HepG2 (cell line): ENCODE measurements around the gene NGLY1. TPM values are rescaled to one million over a fixed set of nuclear protein-coding genes. Genes with fewer than 3 reads are reported as not detected.

Experiments used
- CREM ChIP-seq, 2 experiments: sonication (generic) in 1 of 2; formaldehyde crosslinking in 1 of 2; IDR thresholded peaks; 2 replicates each; pipeline versions ENCODE4 v1.4.0 to v1.6.1; 2016 to 2020; ENCODE audit warnings: antibody characterized with exemption in 1 of 2, mild to moderate bottlenecking in 1 of 2, missing genetic modification reagents in 1 of 2
- FOXJ3 ChIP-seq: sonication (generic); formaldehyde crosslinking; IDR thresholded peaks from 2 replicates; pipeline ENCODE4 v1.4.0; 2020; ENCODE audit warnings: missing genetic modification reagents, mild to moderate bottlenecking, borderline replicate concordance
- FOXO4 ChIP-seq: sonication (generic); formaldehyde crosslinking; conservative IDR thresholded peaks from 2 replicates; pipeline ENCODE4 v1.8.1; 2023; ENCODE audit warnings: missing genetic modification reagents
- HNRNPH1 ChIP-seq: fragments of 200-400 bp; formaldehyde crosslinking; optimal IDR thresholded peaks from 2 replicates; pipeline ENCODE3; 2017; ENCODE audit warnings: mild to moderate bottlenecking, low read depth, low read length
- LCORL ChIP-seq, 2 experiments: fragments of 450-650 bp in 1 of 2; sonication (generic) in 1 of 2; formaldehyde crosslinking in 1 of 2; IDR thresholded peaks; 2 replicates each; pipeline versions ENCODE4 v1.5.0 to v1.6.1; 2017 to 2020; ENCODE audit warnings: antibody characterized with exemption in 1 of 2, missing genetic modification reagents in 1 of 2
- MEF2D ChIP-seq: sonication (generic); formaldehyde crosslinking; IDR thresholded peaks from 2 replicates; pipeline ENCODE4 v1.5.1; 2020; ENCODE audit warnings: mild to moderate bottlenecking, missing genetic modification reagents
- NFKBIZ ChIP-seq: IDR thresholded peaks from 2 replicates; pipeline ENCODE4 v1.6.1; 2018; ENCODE audit warnings: missing genetic modification reagents, missing compliant biosample characterization
- PHF5A ChIP-seq: IDR thresholded peaks from one replicate; pipeline ENCODE4 v1.6.1; 2018; ENCODE audit warnings: low read depth, missing genetic modification reagents; ENCODE audit not compliant: unreplicated experiment
- TFE3 ChIP-seq: IDR thresholded peaks from 2 replicates; pipeline ENCODE4 v1.6.1; 2016
- UBTF ChIP-seq: sonication (generic); formaldehyde crosslinking; IDR thresholded peaks from 2 replicates; pipeline ENCODE4 v1.4.0; 2020; ENCODE audit warnings: mild to moderate bottlenecking, missing genetic modification reagents
- ZKSCAN5 ChIP-seq: sonication (generic); formaldehyde crosslinking; IDR thresholded peaks from 2 replicates; pipeline ENCODE4 v1.5.1; 2020; ENCODE audit warnings: mild to moderate bottlenecking, missing genetic modification reagents
- ZNF225 ChIP-seq: sonication (generic); formaldehyde crosslinking; IDR thresholded peaks from 2 replicates; pipeline ENCODE4 v1.4.0; 2020; ENCODE audit warnings: mild to moderate bottlenecking, missing genetic modification reagents
- ZNF432 ChIP-seq: sonication (generic); formaldehyde crosslinking; IDR thresholded peaks from 2 replicates; pipeline ENCODE4 v1.5.0; 2020; ENCODE audit warnings: missing genetic modification reagents, mild to moderate bottlenecking, borderline replicate concordance
- ZNF512 ChIP-seq: sonication (generic); formaldehyde crosslinking; IDR thresholded peaks from 2 replicates; pipeline ENCODE4 v1.4.0; 2020; ENCODE audit warnings: mild to moderate bottlenecking, missing genetic modification reagents
- ZSCAN20 ChIP-seq: sonication (generic); formaldehyde crosslinking; IDR thresholded peaks from 2 replicates; pipeline ENCODE4 v1.4.0; 2020; ENCODE audit warnings: missing genetic modification reagents, mild to moderate bottlenecking, borderline replicate concordance
- ZXDC ChIP-seq: sonication (generic); formaldehyde crosslinking; IDR thresholded peaks from 2 replicates; pipeline ENCODE4 v1.5.0; 2020; ENCODE audit warnings: mild to moderate bottlenecking, missing genetic modification reagents
- polyA plus RNA-seq, 8 experiments: library from polyadenylated mRNA; depleted of rRNA in 3 of 8; stranded (reverse) in 7 of 8; unstranded in 1 of 8; fragments of >200 nt; fragmentation: Illumina TruSeq in 4 of 8; extraction: Trizol in 4 of 8; gene quantifications; 2 replicates each; pipeline versions ENCODE4 v1.2.1 to v1.2.3, GENCODE V29; 2011 to 2016; ENCODE audit warnings: low read depth in 4 of 8, missing spikeins in 1 of 8, mixed read lengths in 1 of 8; ENCODE audit not compliant: insufficient read depth in 1 of 8
- total RNA-seq, 5 experiments: library from RNA; depleted of rRNA; stranded (reverse); fragments of >200 nt; fragmentation: Illumina TruSeq; extraction: Trizol; gene quantifications; 2 replicates each; pipeline ENCODE4 v1.2.3, GENCODE V29; 2016; ENCODE audit warnings: low read depth in 1 of 5

The NGLY1 gene
- total and polyA plus RNA-seq, 2 of the 13 experiments (the other 11 are each of a cell fraction or from before 2014, with no cell fraction given): 28.2 to 44.5 TPM

DNA sequence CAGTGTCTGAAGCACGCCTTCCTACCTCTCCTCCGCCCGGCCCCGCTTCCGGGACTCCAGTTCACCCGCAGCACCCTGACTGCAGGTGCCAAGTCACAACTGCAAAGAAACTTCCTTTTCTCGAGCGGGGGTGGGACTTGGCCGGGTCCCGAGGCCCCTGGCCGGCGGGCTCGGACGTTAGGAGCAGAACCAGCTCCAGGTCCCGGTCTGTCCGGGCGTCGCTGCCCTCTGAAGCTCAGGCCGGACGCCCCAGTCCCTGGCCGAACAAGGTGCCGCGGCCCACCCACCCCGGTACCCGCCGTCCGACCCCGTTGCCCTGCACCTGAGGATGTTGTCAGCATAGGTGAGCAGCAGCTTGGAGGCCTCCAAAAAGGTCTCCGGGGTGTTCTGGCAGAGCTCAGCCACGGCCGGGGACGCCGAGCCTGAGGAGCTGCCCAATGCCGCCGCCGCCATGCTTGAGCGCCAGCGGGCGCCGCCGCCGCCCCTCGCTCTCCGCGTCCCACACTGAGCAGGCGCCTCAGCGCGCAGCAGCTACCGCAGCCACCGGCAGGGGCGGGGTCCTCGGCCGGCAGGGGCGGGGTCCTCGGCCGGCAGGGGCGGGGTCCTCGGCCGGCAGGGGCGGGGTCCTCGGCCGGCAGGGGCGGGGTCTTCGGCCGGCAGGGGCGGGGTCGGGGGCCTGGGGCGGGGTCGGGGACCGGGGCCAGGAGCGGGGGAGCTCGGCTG lies at the start of gene NGLY1 (continued):
- TF ChIP-seq ZKSCAN5: no peak
- TF ChIP-seq NFKBIZ (CRISPR knock-in tag): 0 out of 2 replicates have a peak, but pooled peaks have one; percentile 53
- peak; percentile 81; the same call in 1 of the 2 replicates for TF ChIP-seq ZSCAN20 (CRISPR knock-in tag)
- TF ChIP-seq FOXO4: no peak
- peak; percentile 35; the same call in 1 of the 2 replicates for TF ChIP-seq FOXJ3 (CRISPR knock-in tag)
- TF ChIP-seq CREM (IDR thresholded peaks at IDR 0.05): no peak
- no peak for TF ChIP-seq CREM (CRISPR knock-in tag; IDR thresholded peaks at IDR 0.05)
- TF ChIP-seq ZXDC (CRISPR knock-in tag): peak; percentile 80; the same call in 1 of the 2 replicates
- no peak for TF ChIP-seq TFE3 (CRISPR knock-in tag)
- 0 out of 2 replicates have a peak, but pooled peaks have one; percentile 20 for TF ChIP-seq MEF2D (CRISPR knock-in tag)
- TF ChIP-seq PHF5A (CRISPR knock-in tag): no peak
- no peak for TF ChIP-seq ZNF432 (CRISPR knock-in tag)
- no peak; the same call in 1 of the 2 replicates for TF ChIP-seq ZNF225 (CRISPR knock-in tag)
- no peak for TF ChIP-seq LCORL (IDR thresholded peaks at IDR 0.05)
- no peak for TF ChIP-seq LCORL (CRISPR knock-in tag; IDR thresholded peaks at IDR 0.05)
- no peak for TF ChIP-seq ZNF512 (CRISPR knock-in tag)
- no peak for TF ChIP-seq HNRNPH1
- TF ChIP-seq UBTF (CRISPR knock-in tag): peak; percentile 92
